Activated CD4-positive, alpha-beta T cell treated with anti-CD3 and anti-CD28 coated beads for 36 hours (primary cell): ENCODE measurements around the gene KRTAP10-2. TPM values are rescaled to one million over a fixed set of nuclear protein-coding genes. Genes with fewer than 3 reads are reported as not detected.
A peak's percentile ranks its signal among the peaks of the same experiment; 100 is the strongest.
"Not testable (repeated sequence)": the region's sequence is repeated elsewhere in the genome, so short reads cannot be mapped to it uniquely, and the experiment has no call there.

ENCODE experiments used
- ATAC-seq: fragments of 200-7000 bp; cut with Tn5 transposase; one replicate; pipeline ENCODE4 v1.10.0; 2021; ENCODE audit warnings: mild to moderate bottlenecking, moderate library complexity
- CTCF ChIA-PET: fragments of 350-600 bp; sonication (Branson Sonifier 250); formaldehyde crosslinking; loops from one replicate; lab custom pipeline; 2021; ENCODE audit warnings: antibody characterized with exemption; lab: Charles Lee
- POLR2A ChIA-PET: fragments of 350-600 bp; sonication (Branson Sonifier 250); formaldehyde crosslinking; loops from one replicate; lab custom pipeline; 2021; ENCODE audit warnings: antibody characterized with exemption, inconsistent platforms; lab: Charles Lee
- DNase-seq: peaks from one replicate; pipeline ENCODE4 v3.0.0-alpha.2; 2020
- H3K27ac Mint-ChIP-seq: one replicate; pipeline ENCODE4 v1.8.0; 2021; ENCODE audit warnings: mixed read lengths
- H3K27me3 Mint-ChIP-seq: one replicate; pipeline ENCODE4 v1.8.0; 2021; ENCODE audit warnings: mixed read lengths
- H3K36me3 Mint-ChIP-seq: one replicate; pipeline ENCODE4 v1.8.0; 2021; ENCODE audit warnings: low read depth, mixed read lengths
- H3K4me1 Mint-ChIP-seq: one replicate; pipeline ENCODE4 v1.8.0; 2021; ENCODE audit warnings: mixed read lengths
- H3K4me3 Mint-ChIP-seq: one replicate; pipeline ENCODE4 v1.8.0; 2021; ENCODE audit warnings: mild to moderate bottlenecking, moderate library complexity, mixed read lengths
- H3K9me3 Mint-ChIP-seq: one replicate; pipeline ENCODE4 v1.8.0; 2021; ENCODE audit warnings: low read depth, mixed read lengths
- intact Hi-C, 2 experiments: fragments of 100-400 bp; cut with DNase I in 1 of 2; cut with micrococcal nuclease in 1 of 2; formaldehyde crosslinking; loops; one replicate each; pipeline versions ENCODE4 v1.14.2 to v1.15.1; 2022 to 2024; cut with DNase I, micrococcal nuclease
- total RNA-seq, 2 experiments: library from RNA; stranded (reverse); gene quantifications; one replicate each; pipeline ENCODE4 v1.2.3, GENCODE V29; 2021

KRTAP10-2 gene
- total RNA-seq, 2 experiments from 2014 or later: not detected

GRCh38 chr21:44581158-44581557 lies 29.9 kb upstream of the KRTAP10-2 start:
- CTCF ChIA-PET: no interaction called here
- intact Hi-C loops: no loop called here
- Mint-ChIP-seq H3K36me3 (peaks cover 4% of the 10 kb centered on the region), H3K4me3 (no peak overlapping the region), H3K4me1 (peaks cover 10% of the 10 kb centered on the region), H3K9me3 (peaks cover 14% of the 10 kb centered on the region), H3K27ac (no peak overlapping the region), H3K27me3 (peaks cover 9% of the 10 kb centered on the region)
- POLR2A ChIA-PET: no interaction called here
- DNase-seq (no peak), ATAC-seq (no peak)

GRCh38 chr21:44580231-44580821 lies 29.0 kb upstream of the KRTAP10-2 start, which contains the start of gene KRTAP10-5:
TSS of gene KRTAP10-5 (minus strand) at chr21:44580604. CDS start at chr21:44580578, 26 bp downstream.
- CTCF ChIA-PET: interaction anchor here (0.5 to 0.7 kb wide), 2 partner anchors 27 to 104 kb away, joined by 3 read pairs; no protein-coding TSS in a partner anchor
- H3K27me3 Mint-ChIP-seq, ATAC-seq: not testable (repeated sequence)

GRCh38 chr21:44579833-44580144 lies 28.5 kb upstream of the KRTAP10-2 start:
- Mint-ChIP-seq H3K4me3 (no peak overlapping the region), H3K27me3 (peaks cover 4% of the 10 kb centered on the region), H3K9me3 (peaks cover 14% of the 10 kb centered on the region), H3K4me1 (peaks cover 10% of the 10 kb centered on the region), H3K27ac (no peak overlapping the region), H3K36me3 (peaks cover 4% of the 10 kb centered on the region)
- ATAC-seq: no peak
- no peak for DNase-seq
- ChIA-PET CTCF (interaction anchor here (0.7 kb wide), 1 partner anchor 105 kb away, joined by 3 read pairs; no protein-coding TSS in a partner anchor), POLR2A (no interaction called here)
- intact Hi-C loops: no loop called here

More at GRCh38 chr21:44580231-44580821, 29.0 kb upstream of the KRTAP10-2 start, which contains the start of gene KRTAP10-5:
- intact Hi-C loops, H3K4me3 Mint-ChIP-seq, H3K36me3 Mint-ChIP-seq, H3K27ac Mint-ChIP-seq, POLR2A ChIA-PET: not testable (repeated sequence)
- DNase-seq: peak; percentile 24
- Mint-ChIP-seq H3K9me3 (peaks cover 14% of the 10 kb centered on the region), H3K4me1 (peaks cover 10% of the 10 kb centered on the region)

GRCh38 chr21:44579056-44579832 lies 27.9 kb upstream of the KRTAP10-2 start:
- peaks cover 4% of the 10 kb centered on the region for H3K36me3 Mint-ChIP-seq
- peaks cover 10% of the 10 kb centered on the region for H3K4me1 Mint-ChIP-seq
- intact Hi-C loops: no loop called here
- H3K27me3 Mint-ChIP-seq: peaks cover 5% of the 10 kb centered on the region
- CTCF ChIA-PET: interaction anchor here (0.7 kb wide), 1 partner anchor 105 kb away, joined by 3 read pairs; no protein-coding TSS in a partner anchor
- DNase-seq (no peak), ATAC-seq (no peak)
- POLR2A ChIA-PET: no interaction called here
- no peak overlapping the region for H3K4me3 Mint-ChIP-seq
- no peak overlapping the region for H3K27ac Mint-ChIP-seq
- peaks cover 14% of the 10 kb centered on the region for H3K9me3 Mint-ChIP-seq

- no peak for ATAC-seq
- no peak overlapping the region for H3K27ac Mint-ChIP-seq
- H3K9me3 Mint-ChIP-seq: peaks cover 14% of the 10 kb centered on the region
- no peak for DNase-seq
- intact Hi-C loops: no loop called here
- H3K4me3 Mint-ChIP-seq: no peak overlapping the region
- peaks cover 3% of the 10 kb centered on the region for H3K4me1 Mint-ChIP-seq
- ChIA-PET CTCF (no interaction called here), POLR2A (no interaction called here)
- H3K36me3 Mint-ChIP-seq: peaks cover 4% of the 10 kb centered on the region
- H3K27me3 Mint-ChIP-seq: peaks cover 5% of the 10 kb centered on the region
These were observed 27.2 kb upstream of the KRTAP10-2 start for GRCh38 chr21:44578371-44579055.

- no peak for ATAC-seq
- CTCF ChIA-PET: no interaction called here
- POLR2A ChIA-PET: no interaction called here
- Mint-ChIP-seq H3K9me3 (peaks cover 9% of the 10 kb centered on the region), H3K27me3 (peaks cover 3% of the 10 kb centered on the region), H3K36me3 (peaks cover 3% of the 10 kb centered on the region), H3K4me3 (no peak overlapping the region), H3K4me1 (no peaks in the 10 kb centered on the region), H3K27ac (no peak overlapping the region)
- intact Hi-C loops: no loop called here
- DNase-seq: no peak
These were observed 24.7 kb upstream of the KRTAP10-2 start for GRCh38 chr21:44576025-44576420.

GRCh38 chr21:44575307-44576024 lies 24.2 kb upstream of the KRTAP10-2 start:
- Mint-ChIP-seq H3K4me1 (no peaks in the 10 kb centered on the region), H3K27me3 (peaks cover 3% of the 10 kb centered on the region), H3K36me3 (peaks cover 2% of the 10 kb centered on the region), H3K9me3 (peaks cover 8% of the 10 kb centered on the region), H3K27ac (no peak overlapping the region), H3K4me3 (no peak overlapping the region)
- ATAC-seq (no peak), DNase-seq (no peak)
- intact Hi-C loops: no loop called here
- ChIA-PET POLR2A (no interaction called here), CTCF (no interaction called here)

- ATAC-seq (no peak), DNase-seq (no peak)
- POLR2A ChIA-PET: no interaction called here
- H3K27me3 Mint-ChIP-seq: peaks cover 3% of the 10 kb centered on the region
- no peak overlapping the region for H3K4me3 Mint-ChIP-seq
- no peak overlapping the region for H3K27ac Mint-ChIP-seq
- intact Hi-C loops: no loop called here
- CTCF ChIA-PET: interaction anchor here (0.6 to 0.7 kb wide), 2 partner anchors 36 to 147 kb away, joined by 3 read pairs; no protein-coding TSS in a partner anchor
- H3K9me3 Mint-ChIP-seq: peaks cover 8% of the 10 kb centered on the region
- peaks cover 2% of the 10 kb centered on the region for H3K36me3 Mint-ChIP-seq
- H3K4me1 Mint-ChIP-seq: no peaks in the 10 kb centered on the region
These were observed 23.4 kb upstream of the KRTAP10-2 start for GRCh38 chr21:44574457-44575306.

- POLR2A ChIA-PET, DNase-seq: not testable (repeated sequence)
- CTCF ChIA-PET: interaction anchor here (0.7 kb wide), 1 partner anchor 37 kb away, joined by 3 read pairs; no protein-coding TSS in a partner anchor
These were observed 22.5 kb upstream of the KRTAP10-2 start, which contains the start of gene KRTAP10-4 for GRCh38 chr21:44573630-44574456. TSS of gene KRTAP10-4 (plus strand) at chr21:44573729. CDS start at chr21:44573759, 30 bp downstream.

More at GRCh38 chr21:44573630-44574456, 22.5 kb upstream of the KRTAP10-2 start, which contains the start of gene KRTAP10-4:
- H3K4me3 Mint-ChIP-seq, H3K36me3 Mint-ChIP-seq, H3K9me3 Mint-ChIP-seq, ATAC-seq, H3K4me1 Mint-ChIP-seq, intact Hi-C loops, H3K27ac Mint-ChIP-seq, H3K27me3 Mint-ChIP-seq: not testable (repeated sequence)
